SK-N-SH treated with all-trans-retinoic acid at 6 μM for 48 hours (cell line): ENCODE results near the gene ARHGAP29.
"Not testable (repeated sequence)": the region's sequence is repeated elsewhere in the genome, so short reads cannot be mapped to it uniquely, and the experiment has no call there.

Experiments used
- ATAC-seq: fragments of 200-7000 bp; cut with Tn5 transposase; 3 replicates; pipeline ENCODE4 v1.9.1; 2020; ENCODE audit warnings: mild to moderate bottlenecking, moderate library complexity
- ARNTL ChIP-seq: fragments of 450-650 bp; formaldehyde crosslinking; IDR thresholded peaks from 2 replicates; pipeline ENCODE4 v1.5.0; 2020; ENCODE audit warnings: low read depth, mild to moderate bottlenecking, moderate library complexity, borderline replicate concordance
- CREB5 ChIP-seq: fragments of 250-450 bp; sonication (Bioruptor Pico); IDR thresholded peaks from 2 replicates; pipeline ENCODE4 v1.5.1; 2020; ENCODE audit warnings: low read depth, mild to moderate bottlenecking, moderate library complexity
- CSDC2 ChIP-seq: fragments of 250-450 bp; sonication (Bioruptor Pico); IDR thresholded peaks from 2 replicates; pipeline ENCODE4 v1.5.0; 2020; ENCODE audit warnings: mild to moderate bottlenecking, moderate library complexity
- CSRNP3 ChIP-seq: fragments of 250-450 bp; sonication (Bioruptor Pico); IDR thresholded peaks from 2 replicates; pipeline ENCODE4 v1.5.1; 2021; ENCODE audit warnings: mild to moderate bottlenecking, moderate library complexity
- ESRRG ChIP-seq: fragments of 250-450 bp; sonication (Bioruptor Pico); IDR thresholded peaks from 2 replicates; pipeline ENCODE4 v1.6.1; 2021; ENCODE audit warnings: mild to moderate bottlenecking
- OSR1 ChIP-seq: fragments of 250-450 bp; sonication (Bioruptor Pico); IDR thresholded peaks from 2 replicates; pipeline ENCODE4 v1.8.0; 2022; ENCODE audit warnings: moderate library complexity, mild to moderate bottlenecking, inconsistent platforms
- POU6F1 ChIP-seq: fragments of 250-450 bp; sonication (Bioruptor Pico); IDR thresholded peaks from 2 replicates; pipeline ENCODE4 v1.8.0; 2021; ENCODE audit warnings: low read depth, mild to moderate bottlenecking, moderate library complexity, borderline replicate concordance
- PPARA ChIP-seq: fragments of 250-450 bp; sonication (Bioruptor Pico); IDR thresholded peaks from 2 replicates; pipeline ENCODE4 v1.5.0; 2020; ENCODE audit warnings: mild to moderate bottlenecking, borderline replicate concordance
- RARB ChIP-seq: fragments of 250-450 bp; sonication (Bioruptor Pico); IDR thresholded peaks from 2 replicates; pipeline ENCODE4 v1.8.0; 2021; ENCODE audit warnings: mild to moderate bottlenecking, moderate library complexity
- TCF4 ChIP-seq: fragments of 250-450 bp; sonication (Bioruptor Pico); IDR thresholded peaks from 2 replicates; pipeline ENCODE4 v1.8.0; 2021; ENCODE audit warnings: mild to moderate bottlenecking, moderate library complexity, borderline replicate concordance
- TOX ChIP-seq: fragments of 250-450 bp; sonication (Bioruptor Pico); IDR thresholded peaks from 2 replicates; pipeline ENCODE4 v1.8.0; 2021; ENCODE audit warnings: mild to moderate bottlenecking, moderate library complexity, borderline replicate concordance
- TSHZ2 ChIP-seq: fragments of 250-450 bp; sonication (Bioruptor Pico); IDR thresholded peaks from 2 replicates; pipeline ENCODE4 v1.5.0; 2020; ENCODE audit warnings: mild to moderate bottlenecking, moderate library complexity
- ZC3H10 ChIP-seq: fragments of 250-450 bp; sonication (Bioruptor Pico); IDR thresholded peaks from 2 replicates; pipeline ENCODE4 v1.5.1; 2021; ENCODE audit warnings: mild to moderate bottlenecking, moderate library complexity
- ZFP30 ChIP-seq: fragments of 450-650 bp; formaldehyde crosslinking; IDR thresholded peaks from 2 replicates; pipeline ENCODE4 v1.5.0; 2022; ENCODE audit warnings: mild to moderate bottlenecking, moderate library complexity
- ZNF8 ChIP-seq: fragments of 450-650 bp; formaldehyde crosslinking; IDR thresholded peaks from 2 replicates; pipeline ENCODE4 v1.5.0; 2020; ENCODE audit warnings: mild to moderate bottlenecking, moderate library complexity

ARHGAP29 gene

GRCh38 chr1:94165843-94166242 is 71.5 kb downstream of the ARHGAP29 start (continued):
- TF ChIP-seq CSRNP3 (no peak), CSDC2 (CRISPR knock-in tag) (no peak)

GRCh38 chr1:94164885-94165284 is 72.5 kb downstream of the ARHGAP29 start:
- not testable (repeated sequence) for ATAC-seq

- ATAC-seq, result not testable (repeated sequence)
Measured at GRCh38 chr1:94164121-94164520, 73.3 kb downstream of the ARHGAP29 start.

GRCh38 chr1:94163249-94163648 is 74.1 kb downstream of the ARHGAP29 start:
- not testable (repeated sequence) for ATAC-seq

- no peak for TF ChIP-seq PPARA (CRISPR knock-in tag)
- TF ChIP-seq RARB (CRISPR knock-in tag), result no peak
- no peak for TF ChIP-seq ESRRG (CRISPR knock-in tag)
- TF ChIP-seq ZFP30 (CRISPR knock-in tag), result no peak
- no peak for TF ChIP-seq CSDC2 (CRISPR knock-in tag)
- TF ChIP-seq OSR1, result no peak
- TF ChIP-seq CSRNP3, result no peak
- no peak for TF ChIP-seq TOX (CRISPR knock-in tag)
- TF ChIP-seq ZC3H10 (CRISPR knock-in tag), result no peak
- peak; percentile 73 for ATAC-seq
Measured at GRCh38 chr1:94160811-94161210, 76.6 kb downstream of the ARHGAP29 start.

GRCh38 chr1:94156096-94156625 is 81.2 kb downstream of the ARHGAP29 start:
- ATAC-seq, result no peak
- no peak for TF ChIP-seq ZC3H10 (CRISPR knock-in tag)
- TF ChIP-seq ARNTL (CRISPR knock-in tag), result no peak
- TF ChIP-seq CREB5, result no peak
- no peak for TF ChIP-seq CSDC2 (CRISPR knock-in tag)
- TF ChIP-seq TCF4 (CRISPR knock-in tag), result no peak
- no peak for TF ChIP-seq ZNF8
- TF ChIP-seq RARB (CRISPR knock-in tag), result no peak
- no peak for TF ChIP-seq TSHZ2
- no peak for TF ChIP-seq CSRNP3
- no peak for TF ChIP-seq POU6F1 (CRISPR knock-in tag)
